GM15510 (cell line): Measurements from ENCODE around the gene GATD1.

Experiments
- POLR2A ChIP-seq: IDR thresholded peaks from 3 replicates; pipeline ENCODE4 v1.6.1; 2011; ENCODE audit warnings: borderline replicate concordance; ENCODE audit not compliant: insufficient read length; ENCODE audit errors: extremely low read depth

GATD1 gene

GRCh38 chr11:723120-723883 lies 54.0 kb downstream of the GATD1 start:
- TF ChIP-seq POLR2A, result no peak

GRCh38 chr11:722346-722811 lies 54.9 kb downstream of the GATD1 start:
- no peak for TF ChIP-seq POLR2A

- TF ChIP-seq POLR2A, result no peak
Observed at GRCh38 chr11:721741-722345, 55.4 kb downstream of the GATD1 start.

- no peak for TF ChIP-seq POLR2A
Observed at GRCh38 chr11:721247-721740, 56.0 kb downstream of the GATD1 start.

GRCh38 chr11:720642-721246 lies 56.5 kb downstream of the GATD1 start:
- no peak for TF ChIP-seq POLR2A

GRCh38 chr11:720017-720641 lies 57.2 kb downstream of the GATD1 start:
- TF ChIP-seq POLR2A, result no peak

GRCh38 chr11:719214-720016 lies 57.9 kb downstream of the GATD1 start:
- TF ChIP-seq POLR2A, result no peak
